ENCODE results near the gene LAMA4.

DNA sequence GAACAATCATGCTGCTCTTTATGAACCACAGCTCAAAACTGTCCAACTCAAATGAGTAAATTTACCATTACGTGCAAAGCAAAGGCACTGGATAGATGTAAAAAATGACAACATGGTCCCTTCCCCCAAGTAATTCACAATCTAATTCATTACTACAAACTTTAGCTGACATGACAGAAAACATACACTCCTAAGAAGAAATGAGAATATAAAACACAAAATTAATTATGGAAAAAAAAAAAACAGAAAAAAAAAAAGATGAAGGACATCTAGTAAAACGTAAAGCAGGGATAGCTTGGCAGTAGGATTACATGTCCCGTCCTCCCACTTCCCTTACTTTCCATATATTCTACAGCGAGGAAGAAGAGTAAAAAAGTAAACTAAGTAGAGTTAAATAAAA is 172.8 kb downstream of the LAMA4 start:
- TF ChIP-seq POLR2A (IDR thresholded peaks at IDR 0.05; ENCODE audit: low read depth, low read length) (no peak), POLR2AphosphoS5 (IDR thresholded peaks at IDR 0.05; ENCODE audit: low read depth, low read length) (no peak), PAX5 (IDR thresholded peaks at IDR 0.05; ENCODE audit: insufficient read depth, low read length, severe bottlenecking) (no peak), TAF1 (IDR thresholded peaks at IDR 0.05; ENCODE audit: low read depth, low read length) (no peak), SPI1 (IDR thresholded peaks at IDR 0.05; ENCODE audit: low read depth, low read length) (no peak), POU2F2 (IDR thresholded peaks at IDR 0.05; ENCODE audit: low read depth, low read length) (no peak)
